GM12878 (cell line): Measurements from ENCODE around the gene HHIP. TPM values are rescaled to one million over a fixed set of nuclear protein-coding genes. Genes with fewer than 3 reads are reported as not detected.
A peak's percentile ranks its signal among the peaks of the same experiment; 100 is the strongest.

Experiments
- ATAC-seq: fragments of 200-7000 bp; cut with Tn5 transposase; 3 replicates; pipeline ENCODE4 v1.9.1; 2020; ENCODE audit warnings: mild to moderate bottlenecking, moderate library complexity
- BruUV-seq: library from RNA; stranded (reverse); fragments of 400-500 nt; replicated peaks from 2 replicates; lab custom pipeline; 2021; lab: Mats Ljungman, UMichigan
- CTCF ChIA-PET: fragments of 300-600 bp; sonication (Branson Sonifier 250); formaldehyde crosslinking; extraction: SDS; loops from one replicate; lab custom pipeline; 2021; ENCODE audit warnings: inconsistent platforms; lab: Yijun Ruan, JAX
- POLR2A ChIA-PET: fragments of 350-600 bp; formaldehyde crosslinking; extraction: SDS; loops from one replicate; lab custom pipeline; 2021; ENCODE audit warnings: inconsistent platforms; lab: Charles Lee
- RAD21 ChIA-PET: fragments of 300-600 bp; sonication (Branson Sonifier 250); formaldehyde crosslinking; loops from one replicate; lab custom pipeline; 2023; ENCODE audit warnings: antibody characterized with exemption; ENCODE audit not compliant: unreplicated experiment; lab: Charles Lee
- SMC1A ChIA-PET: fragments of 300-600 bp; sonication (Branson Sonifier 250); formaldehyde crosslinking; loops from one replicate; lab custom pipeline; 2023; ENCODE audit not compliant: unreplicated experiment, uncharacterized antibody; lab: Charles Lee
- DNase-seq: peaks from one replicate; pipeline ENCODE4 v3.0.0-alpha.2; 2011; ENCODE audit warnings: low read depth, low spot score
- FAIRE-seq: peaks from 3 replicates; lab custom pipeline; 2011; peaks lifted over from hg19 to GRCh38; lab: Jason Lieb, UNC
- H2AFZ ChIP-seq: 2 replicates; pipeline ENCODE4 v1.6.0; 2011; ENCODE audit warnings: low read depth, low read length, control low read depth; ENCODE audit not compliant: control insufficient read depth
- H3K27ac ChIP-seq: 2 replicates; pipeline ENCODE4 v1.5.1; 2011; ENCODE audit warnings: control low read depth; ENCODE audit not compliant: control insufficient read depth, insufficient read depth
- H3K27me3 ChIP-seq, 2 experiments: replicated peaks in 1 of 2; 2 replicates each; pipeline versions ENCODE4 v1.6.0 to v1.6.1; 2011; ENCODE audit warnings: low read length in 1 of 2; ENCODE audit not compliant: control insufficient read depth in 2 of 2, insufficient read depth in 2 of 2
- H3K36me3 ChIP-seq, 2 experiments: 2 replicates each; pipeline ENCODE4 v1.5.1; 2011; ENCODE audit warnings: low read length in 1 of 2; ENCODE audit not compliant: control insufficient read depth in 2 of 2, insufficient read depth in 2 of 2
- H3K4me1 ChIP-seq: 2 replicates; pipeline ENCODE4 v1.6.1; 2011; ENCODE audit warnings: mild to moderate bottlenecking, low read length, moderate library complexity, mixed read lengths; ENCODE audit not compliant: control insufficient read depth, insufficient read depth
- H3K4me2 ChIP-seq: 2 replicates; pipeline ENCODE4 v1.6.0; 2011; ENCODE audit warnings: control low read depth; ENCODE audit not compliant: control insufficient read depth, insufficient read depth
- H3K4me3 ChIP-seq: fragments of 200-600 bp; sonication (generic); 2 replicates; pipeline ENCODE4 v1.5.1; 2016
- H3K79me2 ChIP-seq: 2 replicates; pipeline ENCODE4 v1.6.0; 2011; ENCODE audit warnings: low read length; ENCODE audit not compliant: control insufficient read depth, insufficient read depth
- H3K9ac ChIP-seq: 2 replicates; pipeline ENCODE4 v1.8.0; 2011; ENCODE audit warnings: low read length, control low read depth, mixed read lengths; ENCODE audit not compliant: control insufficient read depth, insufficient read depth
- H3K9me3 ChIP-seq: replicated peaks from 3 replicates; pipeline ENCODE4 v1.5.1; 2011; ENCODE audit warnings: mild to moderate bottlenecking, low read length; ENCODE audit not compliant: control insufficient read depth, insufficient read depth
- H4K20me1 ChIP-seq: 2 replicates; pipeline ENCODE4 v1.6.0; 2011; ENCODE audit not compliant: control insufficient read depth, insufficient read depth
- CEBPZ ChIP-seq: fragments of 150-350 bp; IDR thresholded peaks from 2 replicates; pipeline ENCODE4 v1.6.1; 2016; ENCODE audit warnings: low read depth, low read length
- CTCF ChIP-seq, 3 experiments: IDR thresholded peaks in 2 of 3; conservative IDR thresholded peaks in 1 of 3; 2 replicates each; pipeline ENCODE4 v1.5.1; 2011; ENCODE audit warnings: low read depth in 3 of 3, low read length in 3 of 3, mild to moderate bottlenecking in 3 of 3, control low read depth in 2 of 3, moderate library complexity in 2 of 3, inconsistent platforms in 1 of 3, mixed read lengths in 1 of 3; ENCODE audit not compliant: control insufficient read depth in 2 of 3, insufficient read depth in 1 of 3; ENCODE audit errors: extremely low read depth in 1 of 3
- HCFC1 ChIP-seq: fragments of 150-350 bp; IDR thresholded peaks from 2 replicates; pipeline ENCODE4 v1.6.1; 2014; ENCODE audit warnings: low read length
- RAD21 ChIP-seq: IDR thresholded peaks from 2 replicates; pipeline ENCODE4 v1.6.1; 2011; ENCODE audit warnings: mild to moderate bottlenecking, low read depth, low read length, moderate library complexity; ENCODE audit not compliant: insufficient read depth
- REST ChIP-seq: IDR thresholded peaks from 2 replicates; pipeline ENCODE4 v1.6.1; 2012; ENCODE audit warnings: mild to moderate bottlenecking, low read depth, low read length
- SMC3 ChIP-seq: IDR thresholded peaks from 2 replicates; pipeline ENCODE4 v1.6.1; 2011; ENCODE audit warnings: low read length, improper control_type of control experiment, borderline replicate concordance
- in situ Hi-C: fragments of 300-500 bp; cut with MboI; formaldehyde crosslinking; loops from 9 replicates; pipeline ENCODE4 v1.14.3; 2018; ENCODE audit warnings: mixed read lengths
- intact Hi-C: fragments of 100-400 bp; cut with micrococcal nuclease; formaldehyde crosslinking; loops from one replicate; pipeline ENCODE4 v1.14.2; 2022; ENCODE audit not compliant: unreplicated experiment
- polyA plus RNA-seq, 11 experiments: library from polyadenylated mRNA; depleted of rRNA in 4 of 11; unstranded in 6 of 11; stranded (reverse) in 5 of 11; fragments of >200 nt; fragmentation: Nextera tagmentation in 4 of 11; fragmentation: Illumina TruSeq in 1 of 11; extraction: Ambion mirVana in 4 of 11; extraction: Trizol in 1 of 11; gene quantifications; 1 replicate in 1 of 11; 2 replicates in 10 of 11; pipeline versions ENCODE4 v1.2.1 to v1.2.3, GENCODE V29; 2011 to 2016; ENCODE audit warnings: inconsistent platforms in 2 of 11, missing spikeins in 2 of 11, low read depth in 1 of 11
- total RNA-seq, 4 experiments: library from RNA; depleted of rRNA in 3 of 4; stranded (reverse); fragments of >200 nt in 3 of 4; fragmentation: Illumina TruSeq in 1 of 4; extraction: Trizol in 1 of 4; gene quantifications; 2 replicates each; pipeline versions ENCODE4 v1.2.1 to v1.2.3, GENCODE V29; 2013 to 2021

HHIP gene
- total and polyA plus RNA-seq, 10 of the 15 experiments (the other 5 are each of a cell fraction or from before 2014, with no cell fraction given): 0.06 to 0.56 (median 0.24) TPM; not detected in 1

GRCh38 chr4:144599621-144600020 is 46.3 kb upstream of the HHIP start (continued):
- TF ChIP-seq CEBPZ: no peak
- TF ChIP-seq REST: no peak

GRCh38 chr4:144611850-144612249 is 34.1 kb upstream of the HHIP start:
- no peak for FAIRE-seq
- intact Hi-C loops (no loop called here), in situ Hi-C loops (loop anchor here (10.0 kb wide), 1 partner anchor 453 kb away; no protein-coding TSS in a partner anchor)
- H3K36me3 ChIP-seq: no peaks in the 10 kb centered on the region
- H3K79me2 ChIP-seq: no peaks in the 10 kb centered on the region
- SMC1A ChIA-PET: interaction anchor here (1.0 to 2.9 kb wide), 5 partner anchors 8 to 449 kb away, joined by 3 to 15 read pairs (median 4); no protein-coding TSS in a partner anchor
- H3K9ac ChIP-seq: no peak overlapping the region
- DNase-seq: no peak
- H3K4me1 ChIP-seq: no peaks in the 10 kb centered on the region
- H3K27me3 ChIP-seq: no peaks in the 10 kb centered on the region
- H3K27ac ChIP-seq: no peak overlapping the region
- no TSS peak for BruUV-seq
- ATAC-seq: peak; percentile 72
- TF ChIP-seq SMC3 (peak; percentile 44; the same call in 1 of the 2 replicates), CTCF (IDR thresholded peaks at IDR 0.05 in 2 of 3, conservative IDR thresholded peaks at IDR 0.05 in 1 of 3; ENCODE audit: control insufficient read depth in 2 of 3, extremely low read depth in 1 of 3, insufficient read depth in 1 of 3, low read depth in 3 of 3, low read length in 3 of 3) (peak; percentile 34 to 43 (median 42); a peak in 5 of 6 replicates), RAD21 (peak; percentile 49), HCFC1 (no peak)
- POLR2A ChIA-PET: no interaction called here
- CTCF ChIA-PET: interaction anchor here (0.6 to 3.7 kb wide), 7 partner anchors 11 to 450 kb away, joined by 3 to 18 read pairs (median 4); no protein-coding TSS in a partner anchor
- no peaks in the 10 kb centered on the region for H3K9me3 ChIP-seq
- H2AFZ ChIP-seq: no peak overlapping the region
- no peaks in the 10 kb centered on the region for H4K20me1 ChIP-seq
- RAD21 ChIA-PET: interaction anchor here (0.7 to 1.0 kb wide), 3 partner anchors 174 to 449 kb away, joined by 3 to 6 read pairs (median 3); no protein-coding TSS in a partner anchor
- no peak overlapping the region for H3K4me2 ChIP-seq
- H3K4me3 ChIP-seq: no peak overlapping the region
